ENCODE data around the gene SLC24A3.

GRCh38 chr20:19236371-19237055, 24.1 kb downstream of the SLC24A3 start:
- TF ChIP-seq POLR2AphosphoS5 (IDR thresholded peaks at IDR 0.05; ENCODE audit: borderline replicate concordance, low read depth, low read length) (no peak), EZH2 (IDR thresholded peaks at IDR 0.05) (no peak)
